Subcutaneous preadipocyte (primary cell): ENCODE results near the gene ZNF248. TPM values are rescaled to one million over a fixed set of nuclear protein-coding genes. Genes with fewer than 3 reads are reported as not detected.

Experiments
- total RNA-seq: library from RNA; depleted of rRNA; stranded (reverse); fragments of >200 nt; gene quantifications from 2 replicates; pipeline ENCODE4 v1.2.3, GENCODE V29; 2012

The ZNF248 gene
- 4.7 and 7.0 TPM in 2 replicates for total RNA-seq

DNA sequence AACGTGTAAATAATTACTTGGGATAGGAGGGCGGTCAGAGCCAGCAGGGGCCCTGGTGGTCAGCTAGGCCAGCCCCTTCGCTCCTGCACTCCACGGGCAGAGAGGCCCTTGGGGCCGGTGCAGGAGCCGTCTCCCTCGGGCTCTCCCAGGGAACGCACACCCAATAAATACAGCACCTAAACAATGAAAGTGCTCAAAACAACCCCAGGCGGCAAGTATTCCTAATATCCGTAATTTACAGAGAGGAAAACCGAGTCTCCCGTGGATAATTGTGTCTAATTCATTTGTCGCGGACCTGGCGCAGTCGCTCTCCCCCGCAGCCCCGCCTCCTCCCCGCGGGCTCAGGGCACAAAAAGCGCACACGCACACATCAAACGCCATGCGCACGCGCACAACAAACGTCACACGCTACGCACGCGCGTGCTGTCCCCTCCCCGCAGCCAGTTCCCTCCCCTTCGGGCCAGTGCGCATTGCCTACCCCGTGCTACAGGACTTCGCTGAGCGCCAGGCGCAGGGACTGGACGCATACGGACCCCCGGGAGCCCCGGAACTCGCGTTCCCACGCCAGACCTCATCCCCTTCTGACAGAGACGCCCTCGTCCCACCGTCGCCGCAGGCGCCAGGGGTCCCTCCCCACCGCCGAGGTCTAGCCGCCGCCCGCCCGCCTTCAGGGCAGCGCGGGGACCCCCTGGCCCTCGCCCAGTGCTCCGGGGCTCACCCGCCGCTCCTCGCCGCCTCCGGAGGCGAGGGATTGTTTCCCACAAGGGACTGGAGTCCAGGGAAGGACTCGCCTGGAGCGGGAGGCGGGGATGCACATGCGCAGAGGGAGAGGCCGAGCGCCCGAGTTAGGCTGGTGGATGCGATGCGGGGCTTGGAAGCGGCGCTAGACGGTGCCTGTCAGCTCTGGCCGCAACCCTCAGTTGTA is at the start of gene ZNF248:
ZNF248 (minus strand) TSS at position 324 of the 925 bp plus-strand sequence. CDS start 1,300 bp downstream, outside the sequence.

Other genes with a start within 250 kb of the ZNF248 start
- gene ZNF25, start 119.0 kb upstream of the ZNF248 start, total RNA-seq, result 6.8 and 7.0 TPM in 2 replicates
- 6.1 and 7.0 TPM in 2 replicates for gene ZNF33A, start 153.1 kb upstream of the ZNF248 start, total RNA-seq
- gene ZNF37A, start 236.7 kb upstream of the ZNF248 start, total RNA-seq, result 9.6 and 11.7 TPM in 2 replicates